Ammon's horn (tissue), 1 donor: ENCODE results near the gene ZKSCAN5.
"Not testable (repeated sequence)": the region's sequence is repeated elsewhere in the genome, so short reads cannot be mapped to it uniquely, and the experiment has no call there.

Source experiments
- DNase-seq: peaks from one replicate; pipeline ENCODE4 v3.0.0-alpha.2; 2016; ENCODE audit warnings: low spot score

The ZKSCAN5 gene

GRCh38 chr7:99551767-99552463 lies 47.5 kb downstream of the ZKSCAN5 start, which contains the start of gene FAM200A:
TSS of gene FAM200A (minus strand) at chr7:99552114. CDS start at chr7:99548407, 3,707 bp downstream.
- peak; percentile 93 for DNase-seq

- no peak for DNase-seq
Measured at GRCh38 chr7:99553039-99553438, 48.6 kb downstream of the ZKSCAN5 start.

- DNase-seq, result no peak
Measured at GRCh38 chr7:99554939-99555338, 50.5 kb downstream of the ZKSCAN5 start.

- DNase-seq, result no peak
Measured at GRCh38 chr7:99557196-99557607, 52.7 kb downstream of the ZKSCAN5 start.

GRCh38 chr7:99557940-99558305 lies 53.5 kb downstream of the ZKSCAN5 start:
- DNase-seq, result peak; percentile 75

- peak; percentile 78 for DNase-seq
Measured at GRCh38 chr7:99558306-99559174, 54.1 kb downstream of the ZKSCAN5 start, which contains the start of gene ZNF655. TSS of gene ZNF655 (plus strand) at chr7:99558642. CDS start at chr7:99560560, 1,918 bp downstream.

GRCh38 chr7:99559175-99559915 lies 54.9 kb downstream of the ZKSCAN5 start:
- no peak for DNase-seq

GRCh38 chr7:99560834-99561736 lies 56.6 kb downstream of the ZKSCAN5 start:
- no peak for DNase-seq

- no peak for DNase-seq
Measured at GRCh38 chr7:99561737-99562051, 57.2 kb downstream of the ZKSCAN5 start.

GRCh38 chr7:99562114-99562784 lies 57.8 kb downstream of the ZKSCAN5 start:
- no peak for DNase-seq

GRCh38 chr7:99562832-99563231 lies 58.4 kb downstream of the ZKSCAN5 start:
- DNase-seq, result no peak

GRCh38 chr7:99563650-99564049 lies 59.2 kb downstream of the ZKSCAN5 start:
- no peak for DNase-seq

- not testable (repeated sequence) for DNase-seq
Measured at GRCh38 chr7:99568770-99569169, 64.3 kb downstream of the ZKSCAN5 start.

- no peak for DNase-seq
Measured at GRCh38 chr7:99571768-99572167, 67.3 kb downstream of the ZKSCAN5 start.

GRCh38 chr7:99573257-99573656 lies 68.8 kb downstream of the ZKSCAN5 start:
- DNase-seq, result no peak

GRCh38 chr7:99576251-99576650 lies 71.8 kb downstream of the ZKSCAN5 start:
- DNase-seq, result no peak

GRCh38 chr7:99579281-99579955 lies 75.0 kb downstream of the ZKSCAN5 start:
- DNase-seq, result peak; percentile 24

GRCh38 chr7:99579956-99580777 lies 75.7 kb downstream of the ZKSCAN5 start:
- DNase-seq, result peak; percentile 50

- not testable (repeated sequence) for DNase-seq
Measured at GRCh38 chr7:99580778-99581332, 76.4 kb downstream of the ZKSCAN5 start.
